ENCODE data around the gene SLC22A15.

DNA sequence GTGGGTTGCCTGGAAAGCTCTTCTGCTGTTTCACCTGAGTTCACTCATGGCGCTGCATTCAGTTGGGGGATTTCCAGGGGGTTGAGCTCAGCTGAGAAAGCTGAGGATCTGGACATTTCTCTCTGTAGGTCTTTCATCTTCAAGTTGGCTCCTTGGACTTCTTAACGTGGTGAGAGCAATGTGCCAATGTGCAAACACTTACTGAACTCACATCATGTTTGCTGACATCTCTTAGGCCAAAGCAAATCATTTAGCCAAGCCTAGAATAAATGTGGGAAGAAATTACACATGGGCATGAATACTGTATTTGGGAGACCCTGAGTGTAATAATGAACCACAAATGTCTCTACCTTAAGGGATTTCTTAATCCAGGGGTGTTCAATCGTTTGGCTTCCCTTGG, 42.7 kb upstream of the SLC22A15 start:
- TF ChIP-seq, protein P1, sequence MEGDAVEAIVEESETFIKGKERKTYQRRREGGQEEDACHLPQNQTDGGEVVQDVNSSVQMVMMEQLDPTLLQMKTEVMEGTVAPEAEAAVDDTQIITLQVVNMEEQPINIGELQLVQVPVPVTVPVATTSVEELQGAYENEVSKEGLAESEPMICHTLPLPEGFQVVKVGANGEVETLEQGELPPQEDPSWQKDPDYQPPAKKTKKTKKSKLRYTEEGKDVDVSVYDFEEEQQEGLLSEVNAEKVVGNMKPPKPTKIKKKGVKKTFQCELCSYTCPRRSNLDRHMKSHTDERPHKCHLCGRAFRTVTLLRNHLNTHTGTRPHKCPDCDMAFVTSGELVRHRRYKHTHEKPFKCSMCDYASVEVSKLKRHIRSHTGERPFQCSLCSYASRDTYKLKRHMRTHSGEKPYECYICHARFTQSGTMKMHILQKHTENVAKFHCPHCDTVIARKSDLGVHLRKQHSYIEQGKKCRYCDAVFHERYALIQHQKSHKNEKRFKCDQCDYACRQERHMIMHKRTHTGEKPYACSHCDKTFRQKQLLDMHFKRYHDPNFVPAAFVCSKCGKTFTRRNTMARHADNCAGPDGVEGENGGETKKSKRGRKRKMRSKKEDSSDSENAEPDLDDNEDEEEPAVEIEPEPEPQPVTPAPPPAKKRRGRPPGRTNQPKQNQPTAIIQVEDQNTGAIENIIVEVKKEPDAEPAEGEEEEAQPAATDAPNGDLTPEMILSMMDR (IDR thresholded peaks at IDR 0.05): no peak
- TF ChIP-seq POLR2A (IDR thresholded peaks at IDR 0.05): no peak

Data from right lobe of liver (tissue), 4 donors.